RWPE2 (cell line): ENCODE data around the gene MAPKBP1.

Experiments used
- ATAC-seq: fragments of 200-7000 bp; cut with Tn5 transposase; 3 replicates; pipeline ENCODE4 v1.9.1; 2021; ENCODE audit warnings: low read depth
- DNase-seq: peaks from one replicate; pipeline ENCODE4 v3.0.0-alpha.2; 2020; ENCODE audit warnings: low spot score
- H3K27ac ChIP-seq: fragments of 450-650 bp; 2 replicates; pipeline ENCODE4 v1.5.1; 2017; ENCODE audit warnings: mild to moderate bottlenecking; ENCODE audit not compliant: poor library complexity, severe bottlenecking
- H3K27me3 ChIP-seq: fragments of 250-450 bp; sonication (Bioruptor Pico); 2 replicates; pipeline ENCODE4 v1.5.1; 2021; ENCODE audit warnings: mild to moderate bottlenecking, moderate library complexity; ENCODE audit not compliant: insufficient read depth, poor library complexity, severe bottlenecking
- H3K36me3 ChIP-seq: fragments of 250-450 bp; sonication (Bioruptor Pico); 2 replicates; pipeline ENCODE4 v1.5.1; 2020; ENCODE audit warnings: low read depth, mild to moderate bottlenecking, moderate library complexity
- H3K4me1 ChIP-seq: fragments of 250-450 bp; sonication (Bioruptor Pico); 2 replicates; pipeline ENCODE4 v1.5.1; 2021; ENCODE audit warnings: mild to moderate bottlenecking, moderate library complexity; ENCODE audit not compliant: insufficient read depth, poor library complexity, severe bottlenecking
- H3K4me3 ChIP-seq: fragments of 250-450 bp; sonication (Bioruptor Pico); 2 replicates; pipeline ENCODE4 v1.5.1; 2021; ENCODE audit warnings: mild to moderate bottlenecking, moderate library complexity; ENCODE audit not compliant: severe bottlenecking
- H3K9me3 ChIP-seq: fragments of 250-450 bp; sonication (Bioruptor Pico); 2 replicates; pipeline ENCODE4 v1.5.1; 2021; ENCODE audit warnings: mild to moderate bottlenecking, moderate library complexity; ENCODE audit not compliant: severe bottlenecking
- TF ChIP-seq, protein P1 (sequence below): fragments of 450-650 bp; IDR thresholded peaks from one replicate; pipeline ENCODE4 v1.5.1; 2017; ENCODE audit warnings: mild to moderate bottlenecking, moderate library complexity; ENCODE audit not compliant: poor library complexity, severe bottlenecking

The MAPKBP1 gene

DNA sequence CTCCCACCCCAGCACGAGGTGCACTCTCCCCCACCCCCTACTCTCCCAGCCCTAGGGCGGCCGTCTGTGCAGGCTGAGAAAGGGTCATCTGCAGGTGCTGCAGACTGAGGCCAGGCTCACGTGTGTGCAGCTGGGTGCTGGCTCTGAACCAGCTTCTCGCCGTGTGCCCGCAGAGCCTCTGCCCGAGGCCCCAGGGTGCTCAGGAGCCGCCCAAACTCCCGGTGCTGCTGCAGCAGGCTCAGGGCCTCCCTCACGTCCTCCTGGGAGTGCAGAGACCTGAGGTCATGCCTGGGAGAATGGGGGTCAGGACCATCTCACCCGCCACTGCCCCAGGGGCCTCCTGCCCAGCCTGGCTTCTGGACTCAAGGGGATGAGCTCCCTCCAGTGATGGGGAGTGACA is 102.4 kb downstream of the MAPKBP1 start:
- Histone ChIP-seq H3K4me3 (no peak overlapping the region), H3K4me1 (no peaks in the 10 kb centered on the region), H3K27me3 (no peaks in the 10 kb centered on the region), H3K36me3 (no peaks in the 10 kb centered on the region), H3K27ac (no peak overlapping the region), H3K9me3 (no peaks in the 10 kb centered on the region)
- ATAC-seq: no peak
- TF ChIP-seq, protein P1, sequence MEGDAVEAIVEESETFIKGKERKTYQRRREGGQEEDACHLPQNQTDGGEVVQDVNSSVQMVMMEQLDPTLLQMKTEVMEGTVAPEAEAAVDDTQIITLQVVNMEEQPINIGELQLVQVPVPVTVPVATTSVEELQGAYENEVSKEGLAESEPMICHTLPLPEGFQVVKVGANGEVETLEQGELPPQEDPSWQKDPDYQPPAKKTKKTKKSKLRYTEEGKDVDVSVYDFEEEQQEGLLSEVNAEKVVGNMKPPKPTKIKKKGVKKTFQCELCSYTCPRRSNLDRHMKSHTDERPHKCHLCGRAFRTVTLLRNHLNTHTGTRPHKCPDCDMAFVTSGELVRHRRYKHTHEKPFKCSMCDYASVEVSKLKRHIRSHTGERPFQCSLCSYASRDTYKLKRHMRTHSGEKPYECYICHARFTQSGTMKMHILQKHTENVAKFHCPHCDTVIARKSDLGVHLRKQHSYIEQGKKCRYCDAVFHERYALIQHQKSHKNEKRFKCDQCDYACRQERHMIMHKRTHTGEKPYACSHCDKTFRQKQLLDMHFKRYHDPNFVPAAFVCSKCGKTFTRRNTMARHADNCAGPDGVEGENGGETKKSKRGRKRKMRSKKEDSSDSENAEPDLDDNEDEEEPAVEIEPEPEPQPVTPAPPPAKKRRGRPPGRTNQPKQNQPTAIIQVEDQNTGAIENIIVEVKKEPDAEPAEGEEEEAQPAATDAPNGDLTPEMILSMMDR: no peak
- DNase-seq: no peak
